Epithelial cell of proximal tubule (primary cell): Measurements from ENCODE around the gene GALNT15. TPM values are rescaled to one million over a fixed set of nuclear protein-coding genes. Genes with fewer than 3 reads are reported as not detected.

ENCODE experiments used
- DNase-seq: peaks from one replicate; pipeline ENCODE4 v3.0.0-alpha.2; 2011; ENCODE audit warnings: low read depth
- H3K4me3 ChIP-seq: 2 replicates; pipeline ENCODE4 v1.5.1; 2011; ENCODE audit warnings: low read depth, mild to moderate bottlenecking, low read length
- CTCF ChIP-seq: conservative IDR thresholded peaks from 2 replicates; pipeline ENCODE4 v1.5.1; 2012; ENCODE audit warnings: low read depth, mild to moderate bottlenecking, low read length
- total RNA-seq: library from RNA; depleted of rRNA; stranded (reverse); fragments of >200 nt; gene quantifications from 2 replicates; pipeline ENCODE4 v1.2.3, GENCODE V29; 2015

GALNT15 gene
- total RNA-seq, 1 donor from 2014 or later = not detected

GRCh38 chr3:16203671-16204629, 29.5 kb downstream of the GALNT15 start:
- no peak for TF ChIP-seq CTCF
- no peak for DNase-seq
- H3K4me3 ChIP-seq = no peak overlapping the region

GRCh38 chr3:16204751-16205150, 30.3 kb downstream of the GALNT15 start:
- DNase-seq = no peak
- no peak for TF ChIP-seq CTCF
- H3K4me3 ChIP-seq = no peak overlapping the region

GRCh38 chr3:16205156-16205870, 30.8 kb downstream of the GALNT15 start:
- no peak for DNase-seq
- no peak for TF ChIP-seq CTCF
- H3K4me3 ChIP-seq = no peak overlapping the region

- DNase-seq = no peak
Observed at GRCh38 chr3:16207031-16207430, 32.6 kb downstream of the GALNT15 start.

GRCh38 chr3:16211176-16211904, 36.9 kb downstream of the GALNT15 start:
- no peak for TF ChIP-seq CTCF
- no peak for DNase-seq
- no peak overlapping the region for H3K4me3 ChIP-seq

More at GRCh38 chr3:16207031-16207430, 32.6 kb downstream of the GALNT15 start:
- no peak overlapping the region for H3K4me3 ChIP-seq
- TF ChIP-seq CTCF = no peak

GRCh38 chr3:16214366-16214765, 39.9 kb downstream of the GALNT15 start:
- no peak for DNase-seq
- TF ChIP-seq CTCF = no peak
- no peak overlapping the region for H3K4me3 ChIP-seq
